Mesodermal cell (in vitro differentiated cells): ENCODE data around the gene COL9A1.

Experiments
- H3K27ac ChIP-seq: 2 replicates; pipeline ENCODE4 v1.7.0; 2013; ENCODE audit warnings: mild to moderate bottlenecking, low read depth, low read length, moderate library complexity; ENCODE audit not compliant: severe bottlenecking
- H3K36me3 ChIP-seq: 2 replicates; pipeline ENCODE4 v1.7.1; 2013; ENCODE audit warnings: mild to moderate bottlenecking, low read length, moderate library complexity; ENCODE audit not compliant: control insufficient read depth, insufficient read depth
- H3K4me1 ChIP-seq: one replicate; pipeline ENCODE4 v1.7.1; 2013; ENCODE audit warnings: mild to moderate bottlenecking, low read length; ENCODE audit not compliant: insufficient read depth, control insufficient read depth, poor library complexity, severe bottlenecking
- H3K4me3 ChIP-seq: 2 replicates; pipeline ENCODE4 v1.7.0; 2013; ENCODE audit warnings: low read length, control low read depth, mild to moderate bottlenecking; ENCODE audit not compliant: insufficient read depth, poor library complexity, severe bottlenecking; ENCODE audit errors: extremely low read depth
- H3K9me3 ChIP-seq: 2 replicates; pipeline ENCODE4 v1.7.1; 2013; ENCODE audit warnings: mild to moderate bottlenecking, low read length, moderate library complexity; ENCODE audit not compliant: control insufficient read depth
- WGBS, 2 experiments: methylation state at CpG; one replicate each; pipeline ENCODE4 v1.1.5; 2013; ENCODE audit warnings: missing lambda C conversion rate in 2 of 2; ENCODE audit not compliant: insufficient coverage in 2 of 2; 5-methylcytosine and 5-hydroxymethylcytosine counted together

The COL9A1 gene

DNA sequence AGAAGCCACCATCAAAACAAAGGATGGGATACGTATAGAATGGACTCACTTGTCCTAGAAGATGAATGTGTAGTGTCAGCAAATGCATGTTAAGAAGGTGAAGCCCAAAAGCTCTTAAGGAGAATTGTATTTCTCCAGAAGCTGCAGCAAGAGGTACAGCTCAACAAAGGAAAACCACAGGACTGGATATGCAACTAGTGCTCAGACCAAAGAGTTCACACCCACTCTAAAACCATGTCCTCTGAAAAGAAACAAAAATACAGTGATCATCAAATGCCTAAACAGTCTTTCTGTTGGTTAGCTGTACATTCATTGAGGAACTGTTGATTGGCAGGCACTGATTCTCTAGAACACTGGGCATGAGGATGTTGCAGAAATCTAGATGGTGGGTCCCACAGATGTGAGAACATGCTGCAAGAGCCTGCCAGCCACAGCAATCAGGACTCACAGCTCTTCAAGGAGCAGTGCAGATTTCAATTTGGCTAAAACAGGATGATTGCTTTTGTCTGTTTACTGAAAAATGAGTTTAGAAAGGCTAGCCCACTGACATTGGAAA lies 94.6 kb downstream of the COL9A1 start:
- H3K9me3 ChIP-seq: no peaks in the 10 kb centered on the region
- whole genome bisulfite sequencing, 2 experiments: 100% methylated on average over 1 of the region's 1 CpG; no CpG with 5 or more reads in 1 of the 2 experiments

DNA sequence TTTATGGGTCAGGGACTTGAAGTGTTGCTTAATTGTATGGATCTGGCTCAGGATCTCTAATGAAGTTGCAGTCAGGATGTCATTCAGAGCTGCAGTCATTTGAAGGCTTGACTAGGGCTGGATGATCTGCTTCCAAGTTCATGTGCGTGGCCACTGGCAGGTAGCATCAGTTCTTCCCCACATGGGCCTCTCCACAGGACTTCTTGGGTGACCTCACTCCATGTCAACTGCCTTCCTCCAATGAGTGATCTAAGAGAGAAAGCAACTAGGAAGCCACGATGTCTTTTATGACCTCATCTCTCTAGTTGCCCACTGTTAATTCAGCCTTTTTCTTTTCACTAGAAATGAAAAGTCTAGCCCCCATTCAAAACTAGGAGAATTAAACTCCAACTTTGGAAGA lies 104.1 kb downstream of the COL9A1 start:
- no CpG with 5 or more reads among the region's 2 CpGs for WGBS, 2 experiments
- H3K9me3 ChIP-seq: no peaks in the 10 kb centered on the region
- no peaks in the 10 kb centered on the region for H3K4me1 ChIP-seq
- H3K36me3 ChIP-seq: no peaks in the 10 kb centered on the region
- no peak overlapping the region for H3K4me3 ChIP-seq
- no peak overlapping the region for H3K27ac ChIP-seq

More for the DNA sequence above, 94.6 kb downstream of the COL9A1 start:
- Histone ChIP-seq H3K4me1 (no peaks in the 10 kb centered on the region), H3K27ac (no peak overlapping the region), H3K36me3 (no peaks in the 10 kb centered on the region), H3K4me3 (no peak overlapping the region)

DNA sequence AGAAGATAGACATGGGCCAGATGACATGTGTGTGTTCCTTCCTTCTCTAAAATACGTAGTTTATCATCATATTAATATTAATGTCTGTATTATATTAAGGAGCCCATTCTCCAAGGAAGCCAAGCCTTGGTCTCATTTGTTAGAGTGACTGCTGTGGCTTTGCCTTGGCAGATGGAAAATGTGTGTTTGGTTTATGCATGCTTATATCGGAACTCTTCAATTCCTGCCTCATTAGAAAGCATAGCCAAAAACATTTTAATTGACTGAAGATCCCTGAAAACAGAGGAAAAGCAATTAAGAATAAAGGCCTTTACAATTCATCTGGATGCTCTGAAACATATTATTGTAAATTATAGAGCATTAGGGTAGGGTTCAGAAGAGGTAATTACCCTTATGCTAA lies 106.4 kb downstream of the COL9A1 start:
- no peak overlapping the region for H3K27ac ChIP-seq
- no CpG with 5 or more reads among the region's 2 CpGs for WGBS, 2 experiments

DNA sequence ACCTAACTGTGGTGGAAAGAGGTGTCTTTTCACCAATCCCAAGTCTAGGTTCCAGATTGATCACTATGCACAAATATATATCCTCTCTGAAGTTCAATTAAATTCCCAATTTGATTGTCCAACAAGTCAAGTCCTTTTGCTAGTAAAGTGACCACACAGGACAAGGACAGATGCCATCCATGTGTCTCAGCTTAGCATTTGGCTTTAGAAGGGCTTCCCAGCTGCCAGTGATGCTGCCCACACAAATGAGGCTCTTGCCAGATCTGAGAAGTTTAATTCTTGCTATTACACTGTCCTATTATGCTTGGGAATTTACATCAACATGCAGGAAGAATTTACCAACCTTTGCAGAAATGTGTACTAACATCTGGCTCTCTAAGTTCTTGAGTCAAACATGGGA lies 108.5 kb downstream of the COL9A1 start:
- H3K4me3 ChIP-seq: no peak overlapping the region
- H3K36me3 ChIP-seq: no peaks in the 10 kb centered on the region
- no peaks in the 10 kb centered on the region for H3K9me3 ChIP-seq

More for the DNA sequence above, 106.4 kb downstream of the COL9A1 start:
- Histone ChIP-seq H3K36me3 (no peaks in the 10 kb centered on the region), H3K4me1 (no peaks in the 10 kb centered on the region), H3K9me3 (no peaks in the 10 kb centered on the region), H3K4me3 (no peak overlapping the region)

DNA sequence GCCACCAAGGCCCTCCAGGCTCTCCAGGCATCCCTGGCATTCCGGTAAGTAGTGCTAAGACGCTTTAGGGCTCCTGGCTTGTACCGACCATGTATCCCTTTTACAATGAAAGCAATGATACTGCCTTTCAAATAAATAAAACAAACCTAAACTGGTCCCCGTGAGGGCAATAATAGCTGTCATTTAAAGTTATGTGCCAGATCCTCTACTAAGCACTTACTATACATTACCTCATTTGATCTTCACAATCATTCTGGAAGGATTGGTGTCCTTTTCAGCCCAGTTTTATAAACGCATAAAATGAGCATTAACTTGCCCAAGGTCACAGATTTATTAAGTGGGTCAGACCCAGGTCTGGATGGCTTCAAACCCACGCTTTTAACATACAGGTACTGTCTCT lies 114.7 kb downstream of the COL9A1 start:
- H3K9me3 ChIP-seq: no peaks in the 10 kb centered on the region
- no peak overlapping the region for H3K4me3 ChIP-seq
- H3K36me3 ChIP-seq: no peaks in the 10 kb centered on the region
- 81 to 94% methylated on average over 5 to 6 of the region's 6 CpGs for WGBS, 2 experiments
- no peaks in the 10 kb centered on the region for H3K4me1 ChIP-seq
- H3K27ac ChIP-seq: no peak overlapping the region

More for the DNA sequence above, 108.5 kb downstream of the COL9A1 start:
- Histone ChIP-seq H3K4me1 (no peaks in the 10 kb centered on the region), H3K27ac (no peak overlapping the region)

DNA sequence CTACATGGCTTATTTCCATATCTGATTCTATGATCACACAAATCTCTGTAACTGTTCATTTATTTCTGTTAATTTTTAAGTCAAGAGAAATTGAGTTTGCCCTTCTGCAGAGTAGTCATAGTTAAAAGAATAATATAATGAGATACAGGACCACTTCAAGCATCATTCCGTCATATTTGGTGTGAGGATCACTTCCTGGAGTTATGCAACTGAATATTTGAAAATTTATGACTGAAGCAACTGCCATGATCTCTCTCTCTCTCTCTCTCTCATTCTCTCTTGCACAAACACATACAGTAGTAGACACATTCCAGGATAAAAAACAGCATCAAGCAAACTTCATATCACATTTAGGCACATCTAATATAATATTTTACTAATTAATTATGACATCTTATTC lies 116.4 kb downstream of the COL9A1 start:
- Histone ChIP-seq H3K27ac (no peak overlapping the region), H3K4me1 (no peaks in the 10 kb centered on the region), H3K9me3 (no peaks in the 10 kb centered on the region), H3K4me3 (no peak overlapping the region), H3K36me3 (no peaks in the 10 kb centered on the region)
- no CpG with 5 or more reads among the region's 1 CpG for WGBS, 2 experiments

DNA sequence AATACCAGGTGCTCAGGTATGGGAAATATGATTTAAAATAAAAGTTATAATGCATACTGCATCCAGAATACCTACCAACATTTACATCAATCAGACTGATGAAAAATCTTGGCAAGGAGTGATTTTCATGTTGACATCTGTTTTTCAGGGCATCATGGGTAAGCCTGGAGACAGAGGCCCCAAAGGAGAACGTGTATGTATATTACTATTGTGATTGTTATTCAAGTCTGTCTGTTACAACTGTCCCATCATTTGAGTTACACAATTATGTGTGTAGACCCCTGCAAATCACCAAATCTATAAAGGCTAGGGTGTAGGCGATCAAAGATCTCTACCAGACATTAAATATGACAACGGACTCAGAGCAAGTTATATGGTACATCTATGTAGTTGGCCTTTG lies 118.2 kb downstream of the COL9A1 start:
- no peaks in the 10 kb centered on the region for H3K9me3 ChIP-seq
- H3K27ac ChIP-seq: no peak overlapping the region
- no peak overlapping the region for H3K4me3 ChIP-seq
- H3K4me1 ChIP-seq: no peaks in the 10 kb centered on the region
- H3K36me3 ChIP-seq: no peaks in the 10 kb centered on the region
- WGBS, 2 experiments: 100% methylated on average over 1 of the region's 3 CpGs; no CpG with 5 or more reads in 1 of the 2 experiments

DNA sequence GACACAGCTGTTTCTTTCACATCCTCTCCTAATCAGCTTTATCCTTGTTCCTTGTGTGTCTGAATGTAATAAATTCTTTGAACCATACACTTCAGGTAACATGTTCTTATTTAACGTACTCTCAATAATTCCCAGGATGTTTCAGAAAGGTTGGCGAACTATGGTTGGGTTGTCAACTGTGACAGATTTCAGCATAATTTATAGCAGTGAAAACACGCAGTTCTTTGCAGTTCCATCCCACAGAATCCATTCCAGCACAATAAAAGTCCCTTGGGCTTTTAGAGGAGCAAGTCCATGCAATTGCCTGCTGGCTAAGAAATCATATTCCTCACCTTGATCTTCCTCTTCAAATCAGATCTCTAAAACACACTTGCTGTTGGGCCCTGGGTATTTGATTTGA lies 119.3 kb downstream of the COL9A1 start:
- H3K4me3 ChIP-seq: no peak overlapping the region
- 63 to 83% methylated on average over 1 of the region's 3 CpGs for WGBS, 2 experiments
- no peaks in the 10 kb centered on the region for H3K36me3 ChIP-seq
- no peaks in the 10 kb centered on the region for H3K9me3 ChIP-seq
- no peaks in the 10 kb centered on the region for H3K4me1 ChIP-seq
- no peak overlapping the region for H3K27ac ChIP-seq

DNA sequence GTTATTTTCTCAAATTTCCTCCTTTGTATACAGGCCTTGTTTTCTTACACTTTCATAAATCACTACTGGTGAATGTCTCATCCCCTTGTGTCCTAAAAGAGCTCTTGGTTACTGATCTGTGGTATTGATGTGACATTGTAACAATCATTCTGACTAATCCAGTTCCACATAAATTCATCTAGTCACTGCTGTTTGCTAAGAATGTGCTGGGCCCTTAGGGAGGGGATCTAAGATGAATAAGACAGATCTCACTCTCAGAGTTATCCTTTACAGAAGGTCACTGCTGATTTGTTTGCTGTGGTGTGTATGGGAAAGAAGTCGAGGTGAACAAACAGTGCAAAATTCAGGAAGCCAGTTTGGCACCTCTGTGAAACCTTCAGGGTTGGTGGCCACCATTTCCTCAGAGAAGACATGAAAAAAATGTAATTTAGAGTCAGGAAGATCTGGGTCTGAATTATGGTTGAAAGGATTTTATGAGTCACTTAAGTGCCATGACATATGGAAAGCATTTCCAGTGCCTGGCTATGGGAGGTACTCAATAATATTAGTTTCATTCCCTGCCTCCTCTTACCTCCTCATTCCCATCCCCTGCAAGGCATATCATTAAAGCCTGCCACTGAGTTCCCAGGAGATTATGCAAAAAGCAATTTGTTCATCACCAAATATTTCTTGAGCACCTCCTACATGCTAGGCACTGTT lies 121.8 kb downstream of the COL9A1 start:
- no peaks in the 10 kb centered on the region for H3K4me1 ChIP-seq
- no peak overlapping the region for H3K27ac ChIP-seq
- WGBS, 2 experiments: 60 to 75% methylated on average over 1 of the region's 1 CpG
- no peaks in the 10 kb centered on the region for H3K36me3 ChIP-seq
- no peaks in the 10 kb centered on the region for H3K9me3 ChIP-seq
- H3K4me3 ChIP-seq: no peak overlapping the region

DNA sequence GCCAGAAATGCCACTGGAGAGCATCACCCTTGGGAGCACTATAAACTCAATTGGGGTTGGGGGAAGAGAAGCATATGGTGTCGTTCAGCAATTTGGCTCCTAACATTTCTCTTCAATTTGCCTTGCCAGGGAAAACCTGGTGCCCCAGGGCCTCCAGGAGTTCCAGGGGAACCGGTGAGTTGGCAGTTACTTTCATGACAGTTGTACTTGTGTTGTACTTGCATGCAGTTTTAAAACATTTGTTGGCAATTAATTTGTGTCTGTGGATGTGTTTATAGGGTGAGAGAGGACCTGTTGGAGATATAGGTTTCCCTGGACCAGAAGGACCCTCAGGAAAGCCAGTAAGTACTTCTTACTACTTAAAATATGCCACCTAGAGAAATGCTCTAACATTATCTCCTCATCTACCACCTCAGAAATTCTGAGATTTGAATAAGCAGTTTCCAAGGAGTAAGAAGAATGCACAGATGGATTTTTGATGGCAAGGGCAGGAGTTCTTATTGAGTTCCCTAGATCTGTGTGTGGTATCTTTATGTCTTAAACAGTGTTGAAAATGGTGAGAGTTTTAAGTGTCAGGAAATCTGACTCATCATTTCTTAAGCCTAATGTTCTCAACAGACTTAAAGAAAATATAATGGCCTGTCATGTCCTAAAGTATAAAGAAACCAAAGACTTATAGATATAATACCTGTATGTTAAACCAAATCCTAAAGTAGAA lies 122.5 kb downstream of the COL9A1 start:
- Histone ChIP-seq H3K36me3 (no peaks in the 10 kb centered on the region), H3K4me1 (no peaks in the 10 kb centered on the region), H3K4me3 (no peak overlapping the region), H3K27ac (no peak overlapping the region), H3K9me3 (no peaks in the 10 kb centered on the region)
- 100% methylated on average over 1 of the region's 2 CpGs; no CpG with 5 or more reads in 1 of the 2 experiments for WGBS, 2 experiments
